Measurements from ENCODE around the gene CRB2. TPM values are rescaled to one million over a fixed set of nuclear protein-coding genes. Genes with fewer than 3 reads are reported as not detected.
A peak's percentile ranks its signal among the peaks of the same experiment; 100 is the strongest.

The CRB2 gene
- total and polyA plus RNA-seq, 2 donors (not counting 1 experiment from before 2014, with no cell fraction given) = 1.4 to 2.4 TPM

DNA sequence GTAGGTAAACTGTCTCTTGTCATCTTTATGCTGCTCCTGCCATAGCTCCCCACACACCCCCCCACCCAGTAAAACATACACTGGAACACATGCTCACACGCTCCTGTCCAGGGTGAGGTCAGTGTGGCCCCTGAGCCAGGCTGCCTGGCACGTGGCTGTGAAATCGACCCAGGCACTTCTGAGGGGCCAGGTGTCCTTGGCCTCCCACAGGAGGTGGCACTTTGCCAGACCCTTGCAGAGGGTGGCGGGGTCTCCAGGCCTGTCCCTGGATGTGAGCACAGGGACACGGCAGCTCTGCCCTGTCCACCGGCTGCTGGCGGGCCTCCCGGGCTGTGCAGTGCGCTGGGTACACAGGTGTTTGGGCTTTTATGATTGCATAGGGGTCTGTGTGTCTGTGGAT is 10.0 kb upstream of the CRB2 start:
- no peaks in the 10 kb centered on the region for H3K27me3 Mint-ChIP-seq
- Histone ChIP-seq H3K9ac (ENCODE audit: low read length) (no peak overlapping the region), H3K4me3 (ENCODE audit: control extremely low read depth in 1 of 5, extremely low read depth in 1 of 5, insufficient read depth in 1 of 5, low read depth in 2 of 5, low read length in 4 of 5) (no peak overlapping the region), H3K4me1 (ENCODE audit: control insufficient read depth in 2 of 2, insufficient read depth in 2 of 2, low read length in 2 of 2) (peaks cover 60 to 80% of the 10 kb centered on the region in 2 donors), H3K4me2 (replicated peaks; ENCODE audit: low read depth, low read length, poor library complexity, severe bottlenecking) (no peak overlapping the region), H3K9me3 (ENCODE audit: control extremely low read depth in 1 of 3, control insufficient read depth in 2 of 3, insufficient read depth in 1 of 3, low read length in 2 of 3) (peaks cover 0 to 7% (median 0%) of the 10 kb centered on the region in 3 donors), H3K36me3 (replicated peaks in 1 of 2; ENCODE audit: control extremely low read depth in 1 of 2, control insufficient read depth in 1 of 2, extremely low read depth in 1 of 2, insufficient read depth in 2 of 2, low read length in 1 of 2) (no peaks in the 10 kb centered on the region), H3K27me3 (replicated peaks in 1 of 4; ENCODE audit: control extremely low read depth in 1 of 4, control insufficient read depth in 3 of 4, insufficient read depth in 4 of 4, low read length in 3 of 4) (no peaks in the 10 kb centered on the region), H4K20me1 (ENCODE audit: control insufficient read depth, insufficient read depth, low read length, poor library complexity, severe bottlenecking) (no peaks in the 10 kb centered on the region), H3K79me2 (ENCODE audit: control insufficient read depth, insufficient read depth, low read length) (peaks cover 23% of the 10 kb centered on the region), H3K27ac (ENCODE audit: low read length in 2 of 2) (peak overlapping the region in 1 of 2 donors; percentile 61), H2AFZ (ENCODE audit: insufficient read depth, low read depth, low read length, poor library complexity, severe bottlenecking) (peak overlapping the region; percentile 56)
- ChIA-PET CTCF (interaction anchor here (1.2 to 1.8 kb wide), 5 partner anchors 8 to 263 kb away, joined by 3 to 8 read pairs (median 4); no protein-coding TSS in a partner anchor), POLR2A (interaction anchor here (0.6 kb wide), 1 partner anchor 149 kb away, joined by 6 read pairs; no protein-coding TSS in a partner anchor)
- H3K9me3 Mint-ChIP-seq (ENCODE audit: insufficient read depth) = no peaks in the 10 kb centered on the region
- DNase-seq = no peak
- H3K4me3 Mint-ChIP-seq = no peak overlapping the region
- no peak for ATAC-seq (ENCODE audit: low read depth)
- 78% methylated on average over 9 of the region's 9 CpGs for WGBS (ENCODE audit: insufficient coverage)
- peak overlapping the region; percentile 73 for H3K27ac Mint-ChIP-seq
- TF ChIP-seq, protein P1, sequence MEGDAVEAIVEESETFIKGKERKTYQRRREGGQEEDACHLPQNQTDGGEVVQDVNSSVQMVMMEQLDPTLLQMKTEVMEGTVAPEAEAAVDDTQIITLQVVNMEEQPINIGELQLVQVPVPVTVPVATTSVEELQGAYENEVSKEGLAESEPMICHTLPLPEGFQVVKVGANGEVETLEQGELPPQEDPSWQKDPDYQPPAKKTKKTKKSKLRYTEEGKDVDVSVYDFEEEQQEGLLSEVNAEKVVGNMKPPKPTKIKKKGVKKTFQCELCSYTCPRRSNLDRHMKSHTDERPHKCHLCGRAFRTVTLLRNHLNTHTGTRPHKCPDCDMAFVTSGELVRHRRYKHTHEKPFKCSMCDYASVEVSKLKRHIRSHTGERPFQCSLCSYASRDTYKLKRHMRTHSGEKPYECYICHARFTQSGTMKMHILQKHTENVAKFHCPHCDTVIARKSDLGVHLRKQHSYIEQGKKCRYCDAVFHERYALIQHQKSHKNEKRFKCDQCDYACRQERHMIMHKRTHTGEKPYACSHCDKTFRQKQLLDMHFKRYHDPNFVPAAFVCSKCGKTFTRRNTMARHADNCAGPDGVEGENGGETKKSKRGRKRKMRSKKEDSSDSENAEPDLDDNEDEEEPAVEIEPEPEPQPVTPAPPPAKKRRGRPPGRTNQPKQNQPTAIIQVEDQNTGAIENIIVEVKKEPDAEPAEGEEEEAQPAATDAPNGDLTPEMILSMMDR (IDR thresholded peaks at IDR 0.05) = no peak
- TF ChIP-seq EZH2 (IDR thresholded peaks at IDR 0.05; ENCODE audit: borderline replicate concordance, insufficient read depth, low read depth, low read length, poor library complexity, severe bottlenecking) = no peak
- intact Hi-C loops (cut with micrococcal nuclease) = loop anchor here (10.0 kb wide), 1 partner anchor 441 kb away; the partner anchor contains the start of gene RC3H2
- H3K4me1 Mint-ChIP-seq = peaks cover 49% of the 10 kb centered on the region

DNA sequence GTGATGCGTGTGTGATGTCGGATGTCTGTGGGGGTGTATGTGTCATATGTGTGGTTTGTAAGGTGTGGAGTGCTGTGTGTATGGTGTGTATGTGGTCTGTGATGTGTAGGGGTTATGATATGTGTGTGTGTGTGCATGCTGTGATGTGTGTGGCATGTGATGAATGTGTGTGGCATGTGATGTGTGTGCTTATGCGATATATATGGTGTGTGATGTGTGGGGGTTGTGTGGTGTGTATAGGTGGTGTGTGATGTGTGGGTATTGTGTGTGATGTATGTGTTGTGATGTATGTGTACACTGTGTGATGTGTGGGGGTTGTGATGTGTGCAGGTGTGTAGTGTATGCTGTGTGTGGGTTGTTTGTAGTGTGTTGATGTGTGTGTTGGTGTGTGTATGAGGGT is 9.2 kb upstream of the CRB2 start:
- intact Hi-C loops (cut with micrococcal nuclease) = loop anchor here (10.0 kb wide), 1 partner anchor 442 kb away; the partner anchor contains the start of gene RC3H2
- no peak overlapping the region for H3K4me3 Mint-ChIP-seq

More for the DNA sequence above, 9.2 kb upstream of the CRB2 start:
- Mint-ChIP-seq H3K27ac (no peak overlapping the region), H3K4me1 (peaks cover 41% of the 10 kb centered on the region), H3K9me3 (ENCODE audit: insufficient read depth) (no peaks in the 10 kb centered on the region), H3K27me3 (no peaks in the 10 kb centered on the region)
- TF ChIP-seq, protein P1 (IDR thresholded peaks at IDR 0.05) = no peak
- no peak for TF ChIP-seq EZH2 (IDR thresholded peaks at IDR 0.05; ENCODE audit: borderline replicate concordance, insufficient read depth, low read depth, low read length, poor library complexity, severe bottlenecking)
- peaks cover 0 to 7% (median 0%) of the 10 kb centered on the region in 3 donors for H3K9me3 ChIP-seq (ENCODE audit: control extremely low read depth in 1 of 3, control insufficient read depth in 2 of 3, insufficient read depth in 1 of 3, low read length in 2 of 3)
- POLR2A ChIA-PET = no interaction called here
- no peaks in the 10 kb centered on the region for H3K36me3 ChIP-seq (replicated peaks in 1 of 2; ENCODE audit: control extremely low read depth in 1 of 2, control insufficient read depth in 1 of 2, extremely low read depth in 1 of 2, insufficient read depth in 2 of 2, low read length in 1 of 2)
- H3K4me1 ChIP-seq (ENCODE audit: control insufficient read depth in 2 of 2, insufficient read depth in 2 of 2, low read length in 2 of 2) = peaks cover 52 to 72% of the 10 kb centered on the region in 2 donors
- H3K9ac ChIP-seq (ENCODE audit: low read length) = no peak overlapping the region
- H3K4me2 ChIP-seq (replicated peaks; ENCODE audit: low read depth, low read length, poor library complexity, severe bottlenecking) = no peak overlapping the region
- ATAC-seq (ENCODE audit: low read depth) (no peak), DNase-seq (no peak)
- no peak overlapping the region for H3K27ac ChIP-seq (ENCODE audit: low read length in 2 of 2)
- H4K20me1 ChIP-seq (ENCODE audit: control insufficient read depth, insufficient read depth, low read length, poor library complexity, severe bottlenecking) = no peaks in the 10 kb centered on the region
- no peaks in the 10 kb centered on the region for H3K27me3 ChIP-seq (replicated peaks in 1 of 4; ENCODE audit: control extremely low read depth in 1 of 4, control insufficient read depth in 3 of 4, insufficient read depth in 4 of 4, low read length in 3 of 4)
- no peak overlapping the region for H3K4me3 ChIP-seq (ENCODE audit: control extremely low read depth in 1 of 5, extremely low read depth in 1 of 5, insufficient read depth in 1 of 5, low read depth in 2 of 5, low read length in 4 of 5)
- H2AFZ ChIP-seq (ENCODE audit: insufficient read depth, low read depth, low read length, poor library complexity, severe bottlenecking) = no peak overlapping the region
- 98% methylated on average over 3 of the region's 3 CpGs for WGBS (ENCODE audit: insufficient coverage)
- H3K79me2 ChIP-seq (ENCODE audit: control insufficient read depth, insufficient read depth, low read length) = peaks cover 23% of the 10 kb centered on the region
- CTCF ChIA-PET = no interaction called here
